Measurements from ENCODE around the gene CACNA2D2.

DNA sequence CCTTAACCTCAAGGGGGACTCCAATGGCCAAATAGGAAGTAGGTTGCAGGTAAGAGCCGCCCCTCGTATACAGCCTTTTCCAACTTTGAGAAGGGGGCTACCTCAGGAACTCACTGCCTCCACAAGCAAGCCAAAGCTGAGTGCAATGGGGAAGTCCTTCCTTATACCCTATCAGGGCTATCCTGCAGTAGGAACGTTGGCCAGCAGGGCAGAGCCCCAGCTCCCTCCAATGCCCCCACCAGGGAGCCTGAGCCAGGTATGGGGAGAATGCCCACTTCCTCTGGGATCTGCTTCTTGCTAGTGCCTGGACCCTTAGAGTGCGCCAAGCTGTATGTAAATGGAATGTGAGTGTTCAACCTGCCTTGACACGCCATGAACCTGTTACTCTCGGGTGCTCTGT lies 16.3 kb downstream of the CACNA2D2 start:
- TF ChIP-seq, protein P1, sequence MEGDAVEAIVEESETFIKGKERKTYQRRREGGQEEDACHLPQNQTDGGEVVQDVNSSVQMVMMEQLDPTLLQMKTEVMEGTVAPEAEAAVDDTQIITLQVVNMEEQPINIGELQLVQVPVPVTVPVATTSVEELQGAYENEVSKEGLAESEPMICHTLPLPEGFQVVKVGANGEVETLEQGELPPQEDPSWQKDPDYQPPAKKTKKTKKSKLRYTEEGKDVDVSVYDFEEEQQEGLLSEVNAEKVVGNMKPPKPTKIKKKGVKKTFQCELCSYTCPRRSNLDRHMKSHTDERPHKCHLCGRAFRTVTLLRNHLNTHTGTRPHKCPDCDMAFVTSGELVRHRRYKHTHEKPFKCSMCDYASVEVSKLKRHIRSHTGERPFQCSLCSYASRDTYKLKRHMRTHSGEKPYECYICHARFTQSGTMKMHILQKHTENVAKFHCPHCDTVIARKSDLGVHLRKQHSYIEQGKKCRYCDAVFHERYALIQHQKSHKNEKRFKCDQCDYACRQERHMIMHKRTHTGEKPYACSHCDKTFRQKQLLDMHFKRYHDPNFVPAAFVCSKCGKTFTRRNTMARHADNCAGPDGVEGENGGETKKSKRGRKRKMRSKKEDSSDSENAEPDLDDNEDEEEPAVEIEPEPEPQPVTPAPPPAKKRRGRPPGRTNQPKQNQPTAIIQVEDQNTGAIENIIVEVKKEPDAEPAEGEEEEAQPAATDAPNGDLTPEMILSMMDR (IDR thresholded peaks at IDR 0.05): no peak
- TF ChIP-seq TCF7L2 (IDR thresholded peaks at IDR 0.05; ENCODE audit: low read depth, low read length) (no peak), POLR2AphosphoS5 (IDR thresholded peaks at IDR 0.05; ENCODE audit: low read depth, low read length) (no peak), SIN3A (IDR thresholded peaks at IDR 0.05; ENCODE audit: borderline replicate concordance, insufficient read depth, low read depth, low read length) (no peak), REST (IDR thresholded peaks at IDR 0.05; ENCODE audit: insufficient read depth in 1 of 2, low read depth in 2 of 2, low read length in 1 of 2) (no peak)
